ENCODE results near the gene SGF29. TPM values are rescaled to one million over a fixed set of nuclear protein-coding genes. Genes with fewer than 3 reads are reported as not detected.
A peak's percentile ranks its signal among the peaks of the same experiment; 100 is the strongest.
"Not testable (repeated sequence)": the region's sequence is repeated elsewhere in the genome, so short reads cannot be mapped to it uniquely, and the experiment has no call there.

SGF29 gene
- total RNA-seq, 1 experiment from 2014 or later, result 14.9 TPM

DNA sequence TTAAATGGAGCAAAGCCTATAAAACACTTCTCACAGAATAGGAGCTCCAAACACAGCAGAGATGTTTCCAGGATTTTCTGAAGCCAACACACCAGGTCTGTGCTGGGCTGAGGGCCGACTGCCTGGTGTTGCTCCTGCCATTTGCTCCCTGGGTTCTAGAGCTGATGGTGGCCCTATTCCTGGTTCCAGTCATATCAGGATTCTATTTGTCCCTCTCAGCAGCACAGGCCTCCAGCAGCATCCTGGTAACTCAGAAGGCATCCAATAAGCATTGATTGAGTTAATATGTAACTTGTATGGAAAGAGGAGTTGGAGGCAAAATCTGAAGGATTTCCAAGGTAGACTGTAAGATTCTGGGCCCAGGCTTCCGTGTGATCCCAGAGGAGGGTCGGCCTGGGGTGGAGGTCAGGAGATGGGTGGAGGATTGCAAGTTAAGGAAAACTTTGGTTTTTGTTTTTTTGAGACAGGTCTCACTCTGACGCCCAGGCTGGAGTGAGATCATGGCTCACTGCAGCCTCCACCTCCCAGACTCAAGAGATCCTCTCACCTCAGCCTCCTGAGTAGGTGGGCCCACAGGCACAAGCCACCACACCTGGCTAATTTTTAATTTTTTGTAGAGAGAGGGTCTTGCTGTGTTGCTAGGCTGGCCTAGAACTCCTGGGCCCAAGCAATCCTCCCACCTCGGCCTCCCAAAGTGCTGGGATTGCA lies 20.6 kb upstream of the SGF29 start:
- no peak for DNase-seq (ENCODE audit: low read depth)

GRCh38 chr16:28534542-28535373 lies 19.0 kb upstream of the SGF29 start:
- DNase-seq (ENCODE audit: low read depth), result peak; percentile 25

DNA sequence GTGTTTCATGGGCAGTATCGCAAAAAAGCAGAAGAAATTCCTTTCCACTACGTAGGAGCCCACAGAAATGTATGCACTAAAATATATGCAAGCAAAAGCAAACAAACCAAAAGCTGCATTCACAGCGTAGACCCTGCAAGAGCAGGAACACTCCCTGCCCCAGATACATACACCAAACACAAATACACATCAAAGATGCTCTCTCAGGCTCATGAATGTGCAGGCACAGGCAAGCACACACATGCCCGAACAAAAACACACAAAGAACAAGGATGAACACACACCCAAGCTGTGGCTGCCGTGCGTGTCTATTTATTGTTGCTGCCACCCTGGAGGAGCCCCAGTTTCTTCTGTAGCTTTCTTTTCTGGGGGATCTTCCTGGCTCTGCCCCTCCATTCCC lies 16.6 kb upstream of the SGF29 start:
- no peak for DNase-seq (ENCODE audit: low read depth)

DNA sequence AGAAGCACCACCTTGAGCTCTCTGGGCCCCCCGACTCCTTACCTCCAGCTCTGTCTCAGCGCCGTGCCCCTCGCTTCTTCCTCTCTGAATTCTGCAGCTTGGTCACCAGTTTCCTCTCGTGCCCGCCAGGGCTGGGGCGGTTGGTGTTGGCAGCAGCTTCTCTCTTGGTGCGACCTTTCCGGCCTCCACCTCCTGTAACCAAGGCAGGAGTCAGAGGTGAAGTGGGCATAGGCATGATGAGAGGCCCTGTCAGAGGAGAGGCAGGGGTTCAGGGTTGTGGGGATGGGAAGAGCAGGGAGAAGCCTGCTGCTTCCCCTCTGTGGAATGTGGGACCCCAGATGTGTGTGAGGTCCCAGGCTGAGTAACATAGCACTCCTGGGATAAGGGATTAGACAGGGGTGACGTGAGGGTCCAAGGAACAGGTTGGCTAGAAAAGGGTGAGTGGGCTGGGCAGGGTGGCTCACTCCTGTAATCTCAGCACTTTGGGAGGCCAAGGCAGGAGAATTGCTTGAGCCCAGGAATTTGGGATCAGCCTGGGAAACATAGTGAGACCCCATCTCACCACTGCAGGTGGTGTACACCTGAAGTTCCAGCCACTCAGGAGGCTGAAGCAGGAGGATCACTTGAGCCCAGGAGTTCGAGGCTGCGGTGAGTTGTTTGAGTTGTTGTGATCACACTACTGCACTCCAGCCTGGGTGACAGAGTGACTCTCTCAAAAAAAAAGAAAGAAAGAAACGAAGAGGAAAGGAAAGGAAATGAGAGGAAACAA lies 15.6 kb upstream of the SGF29 start:
- no peak for DNase-seq (ENCODE audit: low read depth)

- peak; percentile 88 for DNase-seq (ENCODE audit: low read depth)
Observed at GRCh38 chr16:28538733-28539596, 14.8 kb upstream of the SGF29 start, which contains the start of gene NUPR1. Gene NUPR1 (minus strand): TSS chr16:28538974. CDS start chr16:28538907, 67 bp downstream.

DNA sequence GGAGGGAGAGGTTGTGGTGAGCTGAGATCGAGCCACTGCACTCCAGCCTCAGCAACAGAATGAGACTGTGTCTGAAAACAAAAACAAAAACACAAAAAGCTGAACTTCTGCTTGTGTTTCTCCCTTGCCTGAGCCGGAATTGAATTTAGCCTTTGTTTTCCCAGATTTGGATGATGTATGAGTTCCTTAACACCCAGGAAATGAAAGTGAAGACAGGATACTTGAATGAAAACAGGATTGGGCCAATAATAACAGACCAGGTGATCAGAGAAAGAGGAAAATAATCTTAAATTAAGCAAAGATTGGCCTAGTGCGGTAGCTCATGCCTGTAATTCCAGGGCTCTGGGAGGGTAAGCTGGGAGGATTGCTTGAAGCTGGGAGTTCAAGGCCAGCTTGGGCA lies 13.4 kb upstream of the SGF29 start:
- DNase-seq (ENCODE audit: low read depth), result no peak

DNA sequence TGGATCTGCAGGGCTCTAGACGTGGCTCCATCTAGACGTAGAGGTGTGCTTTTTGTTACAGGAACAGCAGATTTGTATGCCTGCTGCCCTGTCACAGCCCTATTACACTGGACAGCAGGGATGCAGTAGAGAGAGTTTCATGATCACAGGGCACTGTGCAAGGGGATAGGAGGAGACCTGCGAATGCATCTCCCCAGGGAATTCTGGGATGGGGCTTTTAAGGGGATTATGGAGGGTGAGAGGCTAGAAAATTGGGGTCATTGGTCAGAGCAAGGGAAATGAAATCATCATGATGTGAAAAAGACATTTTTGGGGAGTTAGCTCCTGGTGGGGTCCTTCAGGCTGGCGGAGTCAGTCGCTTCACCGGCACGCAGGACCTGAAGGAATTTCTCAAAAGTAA lies 11.1 kb upstream of the SGF29 start:
- no peak for DNase-seq (ENCODE audit: low read depth)

DNA sequence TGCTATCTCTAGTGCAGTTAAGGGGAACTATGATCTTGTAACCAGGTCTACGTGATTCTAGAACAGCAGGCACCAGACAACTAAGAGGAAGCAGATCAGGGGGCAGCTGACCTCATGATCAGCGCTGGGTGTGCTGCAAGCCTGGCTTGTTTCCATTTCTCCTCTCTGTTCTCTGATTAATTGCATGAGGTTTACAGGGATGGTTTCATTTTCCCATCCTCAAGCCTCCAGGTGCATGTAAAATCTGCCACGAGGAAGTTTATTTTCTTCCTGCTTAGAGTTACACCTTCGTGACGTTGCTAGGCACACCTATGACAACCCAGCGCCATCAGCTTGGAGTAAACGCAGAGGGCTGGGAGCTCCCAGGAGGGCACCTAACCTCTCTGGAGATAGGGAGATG lies 10.6 kb upstream of the SGF29 start:
- no peak for DNase-seq (ENCODE audit: low read depth)

DNA sequence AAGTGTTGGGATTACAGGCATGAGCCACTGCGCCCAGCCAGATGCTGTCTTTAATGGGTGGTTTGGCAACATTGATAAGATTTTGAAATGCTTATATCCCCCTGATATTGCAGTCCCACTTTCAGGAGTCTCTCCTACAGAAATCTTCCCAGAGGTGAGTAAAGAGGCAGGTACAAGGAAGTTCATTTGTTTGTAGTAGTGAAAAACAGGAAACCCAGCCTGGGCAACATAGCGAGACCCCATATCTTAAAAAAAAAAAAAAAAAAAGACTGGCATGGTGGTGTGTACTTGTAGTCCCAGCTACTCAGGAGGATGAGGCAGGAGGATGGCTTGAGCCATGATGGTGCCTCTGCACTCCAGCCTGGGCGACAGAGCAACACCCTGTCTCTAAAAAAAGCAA lies 8.7 kb upstream of the SGF29 start:
- DNase-seq (ENCODE audit: low read depth), result no peak

DNA sequence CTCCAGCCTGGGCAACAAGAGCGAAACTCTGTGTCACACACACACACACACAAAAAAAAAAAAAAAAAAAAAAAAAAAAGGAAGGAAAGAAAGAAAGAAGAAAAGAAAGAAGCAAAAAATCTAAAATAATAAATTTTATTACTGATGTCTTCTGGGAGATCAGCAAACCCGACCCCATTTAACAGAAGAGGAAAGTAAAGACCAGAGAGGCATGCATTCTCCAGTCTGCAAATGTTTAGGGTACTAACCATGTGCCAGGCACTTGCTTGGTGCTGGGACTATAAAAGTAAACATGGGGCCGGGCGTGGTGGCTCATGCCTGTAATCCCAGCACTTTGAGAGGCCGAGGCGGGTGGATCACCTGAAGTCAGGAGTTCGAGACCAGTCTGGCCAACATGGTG lies 7.8 kb upstream of the SGF29 start:
- DNase-seq (ENCODE audit: low read depth), result not testable (repeated sequence)

GRCh38 chr16:28546626-28547025 lies 7.1 kb upstream of the SGF29 start:
- DNase-seq (ENCODE audit: low read depth), result no peak

- no peak for DNase-seq (ENCODE audit: low read depth)
Observed at GRCh38 chr16:28548306-28548802, 5.4 kb upstream of the SGF29 start.

DNA sequence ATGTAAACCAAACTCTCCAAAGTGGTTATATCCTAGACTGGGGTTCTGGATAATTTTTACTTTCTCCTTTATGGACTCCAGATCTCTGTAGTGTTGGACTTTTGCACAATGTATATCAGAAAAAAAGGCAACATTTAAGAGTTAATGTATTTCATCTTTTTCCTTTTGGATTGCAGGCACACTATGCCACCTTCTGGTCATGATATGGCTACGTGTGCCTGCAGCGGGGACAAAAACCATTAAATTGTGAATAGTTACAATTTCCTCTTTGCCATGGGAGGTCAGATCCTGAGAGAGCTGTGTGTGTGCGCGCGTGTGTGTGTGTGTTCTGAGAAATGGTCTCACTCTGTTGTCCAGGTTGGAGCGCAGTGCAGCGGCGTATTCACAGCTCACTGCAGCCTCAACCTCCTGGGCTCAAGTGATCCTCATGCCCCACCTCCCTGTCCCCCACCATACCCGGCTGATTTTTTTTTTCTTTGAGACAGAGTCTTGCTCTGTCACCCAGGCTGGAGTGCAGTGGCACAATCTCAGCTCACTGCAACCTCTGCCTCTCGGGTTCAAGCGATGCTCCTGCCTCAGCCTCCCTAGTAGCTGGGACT lies 4.3 kb upstream of the SGF29 start:
- DNase-seq (ENCODE audit: low read depth), result no peak

- no peak for DNase-seq (ENCODE audit: low read depth)
Observed at GRCh38 chr16:28554634-28555423, 1.1 kb downstream of the SGF29 start.

- DNase-seq (ENCODE audit: low read depth), result no peak
Observed at GRCh38 chr16:28555561-28555960, 1.8 kb downstream of the SGF29 start.

- DNase-seq (ENCODE audit: low read depth), result no peak
Observed at GRCh38 chr16:28556914-28557320, 3.2 kb downstream of the SGF29 start.

DNA sequence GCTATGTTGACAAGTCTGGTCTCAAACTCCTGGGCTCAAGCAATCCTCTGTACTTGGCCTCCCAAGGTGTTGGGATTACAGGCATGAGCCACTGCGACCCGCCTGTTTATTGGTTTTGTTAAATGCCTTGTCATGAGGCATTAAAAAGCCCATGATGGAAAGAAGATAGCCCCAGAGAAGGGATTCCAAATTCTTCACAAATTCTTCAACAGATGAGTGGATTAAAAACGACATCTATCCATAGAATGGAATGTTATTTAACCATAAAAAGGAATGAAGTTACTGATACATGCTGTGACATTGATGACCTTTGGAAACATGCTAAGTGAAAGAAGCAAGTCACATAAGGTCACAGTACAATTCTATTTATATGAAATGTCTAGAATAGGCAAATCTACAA lies 4.7 kb downstream of the SGF29 start:
- no peak for DNase-seq (ENCODE audit: low read depth)

- DNase-seq (ENCODE audit: low read depth), result no peak
Observed at GRCh38 chr16:28561557-28562187, 8.0 kb downstream of the SGF29 start.

DNA sequence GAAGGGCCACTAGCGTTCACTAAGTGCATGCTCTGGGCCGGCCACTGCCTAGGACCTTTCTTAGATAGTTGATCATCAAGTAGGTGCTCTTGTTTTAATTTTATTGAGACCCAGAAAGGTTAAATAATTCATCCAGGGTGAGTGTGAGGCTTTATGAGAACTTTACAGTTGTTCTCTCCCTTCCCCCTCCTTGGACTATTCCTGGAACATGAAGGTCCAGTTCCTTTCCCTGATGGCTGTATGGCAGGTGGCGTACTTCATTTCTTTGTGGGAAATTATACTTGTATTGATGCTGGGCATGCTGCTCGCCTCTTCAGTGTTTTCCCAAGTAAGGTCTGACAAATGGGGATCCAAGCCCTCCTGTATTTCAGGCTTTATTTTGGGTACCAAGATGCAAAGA lies 8.5 kb downstream of the SGF29 start:
- DNase-seq (ENCODE audit: low read depth), result no peak
